GM18508 (cell line): ENCODE data around the gene LMCD1.

ENCODE experiments used
- ATAC-seq: cut with Tn5 transposase; IDR thresholded peaks from one replicate; pipeline ENCODE4 v1.9.1; 2021; ENCODE audit warnings: moderate number of reproducible peaks; ENCODE audit not compliant: insufficient read depth, unreplicated experiment

Gene LMCD1

GRCh38 chr3:8503871-8504610 is 2.4 kb downstream of the LMCD1 start:
- ATAC-seq: no peak

- no peak for ATAC-seq
Measured at GRCh38 chr3:8504611-8504973, 3.0 kb downstream of the LMCD1 start.

- no peak for ATAC-seq
Measured at GRCh38 chr3:8505621-8506020, 4.0 kb downstream of the LMCD1 start.

GRCh38 chr3:8506571-8507061 is 5.0 kb downstream of the LMCD1 start:
- no peak for ATAC-seq

GRCh38 chr3:8507496-8507895 is 5.9 kb downstream of the LMCD1 start:
- ATAC-seq: no peak

GRCh38 chr3:8509961-8510360 is 8.3 kb downstream of the LMCD1 start:
- no peak for ATAC-seq

- ATAC-seq: no peak
Measured at GRCh38 chr3:8512234-8512633, 10.6 kb downstream of the LMCD1 start.

GRCh38 chr3:8516047-8516661 is 14.5 kb downstream of the LMCD1 start:
- no peak for ATAC-seq

GRCh38 chr3:8516783-8517182 is 15.2 kb downstream of the LMCD1 start:
- no peak for ATAC-seq

GRCh38 chr3:8517487-8517886 is 15.9 kb downstream of the LMCD1 start:
- no peak for ATAC-seq

GRCh38 chr3:8518138-8518537 is 16.5 kb downstream of the LMCD1 start:
- no peak for ATAC-seq

- no peak for ATAC-seq
Measured at GRCh38 chr3:8519156-8519555, 17.5 kb downstream of the LMCD1 start.

GRCh38 chr3:8519774-8520448 is 18.3 kb downstream of the LMCD1 start:
- no peak for ATAC-seq

GRCh38 chr3:8520816-8521403 is 19.3 kb downstream of the LMCD1 start:
- ATAC-seq: no peak

GRCh38 chr3:8523041-8523440 is 21.4 kb downstream of the LMCD1 start:
- ATAC-seq: no peak

- ATAC-seq: no peak
Measured at GRCh38 chr3:8524249-8524648, 22.6 kb downstream of the LMCD1 start.

- ATAC-seq: no peak
Measured at GRCh38 chr3:8524656-8525399, 23.2 kb downstream of the LMCD1 start.

- ATAC-seq: no peak
Measured at GRCh38 chr3:8525893-8526292, 24.3 kb downstream of the LMCD1 start.

- ATAC-seq: no peak
Measured at GRCh38 chr3:8529181-8529637, 27.6 kb downstream of the LMCD1 start.
